ENCODE measurements around the gene RPP30. TPM values are rescaled to one million over a fixed set of nuclear protein-coding genes. Genes with fewer than 3 reads are reported as not detected.
A peak's percentile ranks its signal among the peaks of the same experiment; 100 is the strongest.

Gene RPP30
- total RNA-seq, 1 experiment from 2014 or later: 21.1 TPM

- no peak for DNase-seq (ENCODE audit: low spot score)
Measured at GRCh38 chr10:90916392-90917237, 44.8 kb downstream of the RPP30 start.

GRCh38 chr10:90917238-90917967 lies 45.6 kb downstream of the RPP30 start:
- DNase-seq (ENCODE audit: low spot score): no peak

GRCh38 chr10:90917968-90918318 lies 46.2 kb downstream of the RPP30 start:
- no peak for DNase-seq (ENCODE audit: low spot score)

GRCh38 chr10:90919683-90920574 lies 48.2 kb downstream of the RPP30 start:
- DNase-seq (ENCODE audit: low spot score): no peak

- DNase-seq (ENCODE audit: low spot score): peak; percentile 46
Measured at GRCh38 chr10:90920986-90921666, 49.4 kb downstream of the RPP30 start, which contains the start of gene ANKRD1. TSS of gene ANKRD1 (minus strand) at chr10:90921087. CDS start at chr10:90921027, 60 bp downstream.

- no peak for DNase-seq (ENCODE audit: low spot score)
Measured at GRCh38 chr10:90921906-90922305, 50.1 kb downstream of the RPP30 start.

GRCh38 chr10:90923111-90923731 lies 51.4 kb downstream of the RPP30 start:
- no peak for DNase-seq (ENCODE audit: low spot score)

- DNase-seq (ENCODE audit: low spot score): no peak
Measured at GRCh38 chr10:90924552-90924951, 52.8 kb downstream of the RPP30 start.

- no peak for DNase-seq (ENCODE audit: low spot score)
Measured at GRCh38 chr10:90925079-90926029, 53.6 kb downstream of the RPP30 start.

GRCh38 chr10:90927293-90927692 lies 55.5 kb downstream of the RPP30 start:
- no peak for DNase-seq (ENCODE audit: low spot score)

- DNase-seq (ENCODE audit: low spot score): no peak
Measured at GRCh38 chr10:90929179-90929578, 57.4 kb downstream of the RPP30 start.

GRCh38 chr10:90930070-90930837 lies 58.5 kb downstream of the RPP30 start:
- DNase-seq (ENCODE audit: low spot score): peak; percentile 37

- DNase-seq (ENCODE audit: low spot score): peak; percentile 56
Measured at GRCh38 chr10:90930971-90931871, 59.4 kb downstream of the RPP30 start.

- no peak for DNase-seq (ENCODE audit: low spot score)
Measured at GRCh38 chr10:90935581-90936275, 64.0 kb downstream of the RPP30 start.

GRCh38 chr10:90936276-90936659 lies 64.5 kb downstream of the RPP30 start:
- DNase-seq (ENCODE audit: low spot score): no peak

- no peak for DNase-seq (ENCODE audit: low spot score)
Measured at GRCh38 chr10:90937645-90938258, 66.0 kb downstream of the RPP30 start.

- DNase-seq (ENCODE audit: low spot score): no peak
Measured at GRCh38 chr10:90939116-90939515, 67.3 kb downstream of the RPP30 start.
